Kidney (tissue), 14 donors: ENCODE data around the gene S1PR3. TPM values are rescaled to one million over a fixed set of nuclear protein-coding genes. Genes with fewer than 3 reads are reported as not detected.

ENCODE experiments used
- DNase-seq, 5 donors: peaks; one replicate each; pipeline ENCODE4 v3.0.0-alpha.2; 2013 to 2020
- FAIRE-seq: peaks from 2 replicates; lab custom pipeline; 2012; peaks lifted over from hg19 to GRCh38; lab: Jason Lieb, UNC
- H3K27ac ChIP-seq, 2 donors: one replicate each; pipeline ENCODE4 v1.7.0; 2013; ENCODE audit warnings: low read depth in 2 of 2, low read length in 2 of 2, inconsistent platforms in 1 of 2
- H3K27me3 ChIP-seq: one replicate; pipeline ENCODE4 v1.7.1; 2013; ENCODE audit warnings: low read length, inconsistent platforms; ENCODE audit not compliant: control insufficient read depth, insufficient read depth
- H3K36me3 ChIP-seq, 3 donors: one replicate each; pipeline versions ENCODE4 v1.7.0 to v1.7.1; 2013; ENCODE audit warnings: low read length in 3 of 3, control low read depth in 1 of 3, inconsistent platforms in 1 of 3; ENCODE audit not compliant: insufficient read depth in 3 of 3, control insufficient read depth in 2 of 3
- H3K4me1 ChIP-seq, 3 donors: one replicate each; pipeline versions ENCODE4 v1.7.0 to v1.7.1; 2013; ENCODE audit warnings: low read length in 3 of 3, inconsistent platforms in 1 of 3, low read depth in 1 of 3; ENCODE audit not compliant: control insufficient read depth in 2 of 3, insufficient read depth in 2 of 3
- H3K4me3 ChIP-seq, 3 donors: one replicate each; pipeline versions ENCODE4 v1.7.0 to v1.8.1; 2013; ENCODE audit warnings: low read length in 3 of 3, control low read depth in 1 of 3, inconsistent platforms in 1 of 3
- H3K9ac ChIP-seq, 3 donors: one replicate each; pipeline versions ENCODE4 v1.7.0 to v1.7.1; 2013; ENCODE audit warnings: low read length in 3 of 3, control low read depth in 1 of 3, inconsistent platforms in 1 of 3
- H3K9me3 ChIP-seq, 3 donors: one replicate each; pipeline versions ENCODE4 v1.7.0 to v1.7.1; 2013; ENCODE audit warnings: low read length in 3 of 3, control low read depth in 1 of 3, inconsistent platforms in 1 of 3; ENCODE audit not compliant: control insufficient read depth in 2 of 3, insufficient read depth in 1 of 3
- CTCF ChIP-seq: IDR thresholded peaks from 3 replicates; pipeline ENCODE4 v1.5.1; 2012; ENCODE audit warnings: mild to moderate bottlenecking, moderate library complexity, borderline replicate concordance; ENCODE audit not compliant: insufficient read depth; ENCODE audit errors: extremely low read depth
- intact Hi-C: fragments of 100-400 bp; cut with DNase I; formaldehyde crosslinking; loops from one replicate; pipeline ENCODE4 v1.11.1; 2022
- polyA plus RNA-seq: library from polyadenylated mRNA; stranded (reverse); fragments of 350-450 nt; fragmentation: Illumina TruSeq; extraction: RNeasy Lipid Tissue Mini Kit (QIAGEN cat#74804); gene quantifications from one replicate; pipeline ENCODE4 v1.2.3, GENCODE V29; 2014; ENCODE audit warnings: low read depth, low replicate concordance; ENCODE audit not compliant: insufficient read depth
- total RNA-seq: library from RNA; stranded (reverse); fragmentation: NEBNext Ultra II Directional; extraction: Animal tissue kit (Norgen Biotek cat#: 25700); gene quantifications from one replicate; pipeline ENCODE4 v1.2.1, GENCODE V29; 2021
- donor health status: control.
- donor health status: control.
- donor health status: control.
- donor health status: control.
- donor health status: control.
- donor health status: DM: yes; HTN: yes; CAD: no.
- donor health status: Normal renal cell carcinoma (clear cell type).

The S1PR3 gene
- total and polyA plus RNA-seq, 2 donors from 2014 or later, result 12.4 to 36.4 TPM

- Histone ChIP-seq H3K27ac (no peak overlapping the region), H3K4me1 (peaks cover 0 to 4% (median 0%) of the 10 kb centered on the region in 3 donors), H3K27me3 (no peaks in the 10 kb centered on the region), H3K4me3 (no peak overlapping the region), H3K9ac (no peak overlapping the region), H3K36me3 (no peaks in the 10 kb centered on the region), H3K9me3 (no peaks in the 10 kb centered on the region)
- DNase-seq, result no peak
- FAIRE-seq, result no peak
- intact Hi-C loops, result no loop called here
- no peak for TF ChIP-seq CTCF
These were observed 21.2 kb downstream of the S1PR3 start for GRCh38 chr9:89012294-89013042.

- H3K9ac ChIP-seq, result no peak overlapping the region
- intact Hi-C loops, result no loop called here
- no peak overlapping the region for H3K4me3 ChIP-seq
- H3K9me3 ChIP-seq, result no peaks in the 10 kb centered on the region
- FAIRE-seq (no peak), DNase-seq (no peak)
- H3K27me3 ChIP-seq, result no peaks in the 10 kb centered on the region
- no peak for TF ChIP-seq CTCF
- no peaks in the 10 kb centered on the region for H3K36me3 ChIP-seq
- no peaks in the 10 kb centered on the region for H3K4me1 ChIP-seq
- H3K27ac ChIP-seq, result no peak overlapping the region
These were observed 22.4 kb downstream of the S1PR3 start for GRCh38 chr9:89013660-89014059.

DNA sequence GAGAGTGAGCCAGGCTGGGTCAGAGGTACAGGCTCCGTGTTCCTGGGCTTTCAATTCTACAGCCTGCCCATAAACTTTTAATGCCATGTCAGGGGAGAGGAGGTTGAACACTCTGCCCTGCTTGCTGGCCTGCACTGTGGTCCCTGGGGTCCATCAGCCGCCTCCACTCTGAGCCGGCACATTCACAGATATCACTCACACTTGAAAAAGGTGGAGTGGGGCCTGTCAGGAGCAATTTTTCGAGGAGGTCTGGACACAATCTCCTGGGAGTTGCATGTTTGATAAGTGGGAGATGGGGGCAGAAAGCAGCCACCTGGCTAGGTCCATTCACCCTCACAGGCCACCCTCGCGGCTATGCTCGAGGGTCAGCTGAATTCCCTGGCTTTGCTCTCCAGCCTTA lies 22.9 kb downstream of the S1PR3 start:
- Histone ChIP-seq H3K36me3 (no peaks in the 10 kb centered on the region), H3K9ac (no peak overlapping the region), H3K4me1 (no peaks in the 10 kb centered on the region), H3K27ac (no peak overlapping the region), H3K4me3 (no peak overlapping the region), H3K27me3 (no peaks in the 10 kb centered on the region), H3K9me3 (no peaks in the 10 kb centered on the region)
- FAIRE-seq, result no peak
- no peak for TF ChIP-seq CTCF
- intact Hi-C loops, result no loop called here
- no peak for DNase-seq
